IMR-90 (cell line): ENCODE measurements around the gene ABI3BP. TPM values are rescaled to one million over a fixed set of nuclear protein-coding genes. Genes with fewer than 3 reads are reported as not detected.

Experiments
- ATAC-seq: fragments of 200-7000 bp; cut with Tn5 transposase; 2 replicates; pipeline ENCODE4 v1.9.1; 2020; ENCODE audit warnings: low read depth, mild to moderate bottlenecking, moderate library complexity
- BruUV-seq: library from RNA; stranded (reverse); fragments of 400-500 nt; replicated peaks from 2 replicates; lab custom pipeline; 2021; lab: Mats Ljungman, UMichigan
- CTCF ChIA-PET: fragments of 300-600 bp; formaldehyde crosslinking; extraction: SDS; loops from one replicate; lab custom pipeline; 2021; ENCODE audit warnings: antibody characterized with exemption; lab: Yijun Ruan, JAX
- POLR2A ChIA-PET: fragments of 300-600 bp; sonication (Branson Sonifier 250); formaldehyde crosslinking; loops from one replicate; lab custom pipeline; 2022; ENCODE audit warnings: antibody characterized with exemption; ENCODE audit not compliant: unreplicated experiment; lab: Charles Lee
- DNase-seq: peaks from one replicate; pipeline ENCODE4 v3.0.0; 2013
- H2AFZ ChIP-seq: replicated peaks from 2 replicates; pipeline ENCODE3; 2013; ENCODE audit warnings: low read length, mild to moderate bottlenecking; ENCODE audit not compliant: poor library complexity
- H2AK5ac ChIP-seq: 2 replicates; pipeline ENCODE4 v1.6.1; 2013; ENCODE audit warnings: low read depth, low read length, inconsistent platforms
- H2AK9ac ChIP-seq: replicated peaks from 2 replicates; pipeline ENCODE3; 2013; ENCODE audit warnings: mild to moderate bottlenecking, low read depth, low read length, moderate library complexity; ENCODE audit not compliant: poor library complexity
- H2BK120ac ChIP-seq: 2 replicates; pipeline ENCODE4 v1.6.1; 2013; ENCODE audit warnings: low read depth, low read length, inconsistent platforms
- H2BK15ac ChIP-seq: 3 replicates; pipeline ENCODE4 v1.6.1; 2013; ENCODE audit warnings: low read depth, low read length, inconsistent platforms
- H2BK20ac ChIP-seq: 2 replicates; pipeline ENCODE4 v1.6.1; 2013; ENCODE audit warnings: low read depth, mild to moderate bottlenecking, inconsistent platforms, low read length, moderate library complexity
- H2BK5ac ChIP-seq: 2 replicates; pipeline ENCODE4 v1.6.1; 2013; ENCODE audit warnings: mild to moderate bottlenecking, low read depth, low read length, inconsistent platforms; ENCODE audit not compliant: poor library complexity, severe bottlenecking
- H3K14ac ChIP-seq: replicated peaks from 2 replicates; pipeline ENCODE4 v1.6.1; 2013; ENCODE audit warnings: low read depth, low read length, inconsistent platforms
- H3K18ac ChIP-seq: 2 replicates; pipeline ENCODE4 v1.6.1; 2013; ENCODE audit warnings: low read depth, low read length, control low read depth
- H3K23ac ChIP-seq: 2 replicates; pipeline ENCODE4 v1.6.1; 2013; ENCODE audit warnings: low read depth, low read length, inconsistent platforms
- H3K27ac ChIP-seq: 2 replicates; pipeline ENCODE4 v1.5.1; 2013; ENCODE audit warnings: mild to moderate bottlenecking, control low read depth, low read length; ENCODE audit not compliant: insufficient read depth
- H3K27me3 ChIP-seq: 2 replicates; pipeline ENCODE4 v1.6.1; 2013; ENCODE audit warnings: low read length; ENCODE audit not compliant: control insufficient read depth, insufficient read depth
- H3K36me3 ChIP-seq: 2 replicates; pipeline ENCODE4 v1.6.1; 2013; ENCODE audit warnings: low read length, mixed read lengths; ENCODE audit not compliant: control insufficient read depth, insufficient read depth
- H3K4ac ChIP-seq: 2 replicates; pipeline ENCODE4 v1.6.1; 2013; ENCODE audit warnings: low read depth, low read length, inconsistent platforms
- H3K4me1 ChIP-seq: 2 replicates; pipeline ENCODE4 v1.6.1; 2013; ENCODE audit warnings: low read length, mixed read lengths; ENCODE audit not compliant: control insufficient read depth, insufficient read depth
- H3K4me2 ChIP-seq: 2 replicates; pipeline ENCODE4 v1.6.1; 2013; ENCODE audit warnings: low read depth, mild to moderate bottlenecking, control low read depth, low read length, moderate library complexity
- H3K4me3 ChIP-seq: 2 replicates; pipeline ENCODE4 v1.5.1; 2013; ENCODE audit warnings: low read depth, mild to moderate bottlenecking, control low read depth, low read length, moderate library complexity; ENCODE audit not compliant: insufficient read depth
- H3K56ac ChIP-seq: 2 replicates; pipeline ENCODE4 v1.6.1; 2013; ENCODE audit warnings: low read length, inconsistent platforms; ENCODE audit not compliant: insufficient read depth; ENCODE audit errors: extremely low read depth
- H3K79me1 ChIP-seq, 2 experiments: 2 replicates each; pipeline ENCODE4 v1.6.1; 2013; ENCODE audit warnings: low read length in 2 of 2, inconsistent platforms in 1 of 2, low read depth in 1 of 2
- H3K9ac ChIP-seq: 2 replicates; pipeline ENCODE4 v1.6.1; 2013; ENCODE audit warnings: low read depth, low read length, control low read depth
- H3K9me1 ChIP-seq: 2 replicates; pipeline ENCODE4 v1.6.1; 2013; ENCODE audit warnings: low read length, inconsistent platforms; ENCODE audit not compliant: insufficient read depth
- H3K9me3 ChIP-seq: 2 replicates; pipeline ENCODE4 v1.6.1; 2013; ENCODE audit warnings: low read length; ENCODE audit not compliant: control insufficient read depth, insufficient read depth
- H4K20me1 ChIP-seq: 2 replicates; pipeline ENCODE4 v1.6.1; 2013; ENCODE audit warnings: low read length, inconsistent platforms; ENCODE audit not compliant: insufficient read depth
- H4K5ac ChIP-seq: 2 replicates; pipeline ENCODE4 v1.6.1; 2013; ENCODE audit warnings: mild to moderate bottlenecking, low read depth, low read length, control low read depth
- H4K8ac ChIP-seq, 2 experiments: 2 replicates each; pipeline ENCODE4 v1.6.1; 2013; ENCODE audit warnings: low read depth in 2 of 2, low read length in 2 of 2, control low read depth in 1 of 2, inconsistent platforms in 1 of 2
- H4K91ac ChIP-seq: 2 replicates; pipeline ENCODE4 v1.6.1; 2013; ENCODE audit warnings: low read depth, low read length, inconsistent platforms; ENCODE audit not compliant: insufficient read depth
- BHLHE40 ChIP-seq: fragments of 150-350 bp; IDR thresholded peaks from 2 replicates; pipeline ENCODE4 v1.6.1; 2016; ENCODE audit warnings: mild to moderate bottlenecking, low read depth, low read length
- MXI1 ChIP-seq: IDR thresholded peaks from 2 replicates; pipeline ENCODE4 v1.6.1; 2012; ENCODE audit warnings: low read depth, mild to moderate bottlenecking, low read length, moderate library complexity, borderline replicate concordance
- WGBS, 2 experiments: methylation state at CpG; one replicate each; pipeline versions ENCODE4 v1.1.5 to v1.1.7; 2013; ENCODE audit warnings: missing lambda C conversion rate in 2 of 2; ENCODE audit not compliant: insufficient read length in 1 of 2; ENCODE audit errors: extremely low coverage in 2 of 2; 5-methylcytosine and 5-hydroxymethylcytosine counted together
- dilution Hi-C: fragments of 300-500 bp; cut with HindIII; formaldehyde crosslinking; loops from one replicate; pipeline ENCODE4 v1.14.3; 2018; ENCODE audit warnings: low sequenced_read_pairs; ENCODE audit not compliant: unreplicated experiment
- in situ Hi-C: fragments of 300-500 bp; cut with MboI; formaldehyde crosslinking; loops from 3 replicates; pipeline ENCODE4 v1.14.3; 2019; ENCODE audit warnings: low sequenced_read_pairs, inconsistent platforms, mixed read lengths
- intact Hi-C: fragments of 100-400 bp; cut with micrococcal nuclease; formaldehyde crosslinking; loops from 2 replicates; pipeline ENCODE4 v1.10.0; 2022
- polyA plus RNA-seq, 3 experiments: library from polyadenylated mRNA; depleted of rRNA; stranded (reverse); fragments of >200 nt; gene quantifications; 2 replicates each; pipeline ENCODE4 v1.2.3, GENCODE V29; 2012; ENCODE audit warnings: low replicate concordance in 1 of 3
- total RNA-seq: library from RNA; depleted of rRNA; stranded (reverse); fragments of >200 nt; gene quantifications from 2 replicates; pipeline ENCODE4 v1.2.3, GENCODE V29; 2012

Gene ABI3BP
- total and polyA plus RNA-seq, 2 of the 4 experiments (the other 2 are of a cell fraction) = 3.0 to 26.7 TPM

GRCh38 chr3:100978011-100978659 is 15.1 kb downstream of the ABI3BP start:
- no peaks in the 10 kb centered on the region for H3K27me3 ChIP-seq
- dilution Hi-C loops = no loop called here
- H3K4ac ChIP-seq = no peak overlapping the region
- no CpG with 5 or more reads among the region's 1 CpG for WGBS, 2 experiments
- H3K79me1 ChIP-seq = no peaks in the 10 kb centered on the region
- H3K9ac ChIP-seq = no peak overlapping the region
- intact Hi-C loops = no loop called here
- H2AK5ac ChIP-seq = no peak overlapping the region
- no peak overlapping the region for H2BK15ac ChIP-seq
- DNase-seq (no peak), ATAC-seq (no peak)
- no TSS peak for BruUV-seq
- H3K9me3 ChIP-seq = no peaks in the 10 kb centered on the region
- no peaks in the 10 kb centered on the region for H3K4me1 ChIP-seq
- H3K4me2 ChIP-seq = no peak overlapping the region
- no peaks in the 10 kb centered on the region for H3K36me3 ChIP-seq
- no peak overlapping the region for H3K18ac ChIP-seq
- in situ Hi-C loops = no loop called here
- H2BK20ac ChIP-seq = no peak overlapping the region
- ChIA-PET CTCF (interaction anchor here (1.1 kb wide), 1 partner anchor 10 kb away, joined by 4 read pairs; no protein-coding TSS in a partner anchor), POLR2A (interaction anchor here (1.2 kb wide), 1 partner anchor 15 kb away, joined by 4 read pairs; the partner anchor contains the start of gene ABI3BP)
- H3K56ac ChIP-seq = no peak overlapping the region
- H4K5ac ChIP-seq = no peak overlapping the region
- no peak overlapping the region for H4K8ac ChIP-seq
- H3K23ac ChIP-seq = no peak overlapping the region
- no peak overlapping the region for H2BK5ac ChIP-seq
- TF ChIP-seq MXI1 (no peak), BHLHE40 (no peak)
- no peaks in the 10 kb centered on the region for H3K9me1 ChIP-seq
- no peaks in the 10 kb centered on the region for H4K20me1 ChIP-seq
- no peak overlapping the region for H3K27ac ChIP-seq
- H2BK120ac ChIP-seq = no peak overlapping the region
- no peak overlapping the region for H2AFZ ChIP-seq
- H2AK9ac ChIP-seq = no peak overlapping the region
- no peak overlapping the region for H3K4me3 ChIP-seq
- H3K14ac ChIP-seq = no peak overlapping the region
- H4K91ac ChIP-seq = no peak overlapping the region
